ENCODE results near the gene JRKL. TPM values are rescaled to one million over a fixed set of nuclear protein-coding genes. Genes with fewer than 3 reads are reported as not detected.

The JRKL gene
- total and polyA plus RNA-seq, 5 donors from 2014 or later: 2.1 to 5.3 (median 3.4) TPM

DNA sequence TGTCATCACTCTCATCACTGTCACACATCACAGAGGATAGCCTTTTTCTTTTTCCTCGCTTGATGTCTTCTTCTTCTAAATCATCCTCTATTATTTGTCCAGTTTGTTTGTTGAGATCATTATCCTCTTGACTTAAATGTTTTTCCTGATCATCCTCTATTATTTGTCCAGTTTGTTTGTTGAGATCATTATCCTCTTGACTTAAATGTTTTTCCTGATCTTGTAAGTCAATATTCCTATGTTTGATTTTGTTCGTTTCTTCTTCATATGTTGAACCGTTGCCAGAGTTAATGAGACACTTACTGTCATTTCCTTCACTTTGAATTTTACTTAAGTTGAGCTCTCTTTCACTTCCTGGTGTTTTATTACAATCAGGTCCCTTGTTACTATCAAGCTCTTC lies 5.7 kb upstream of the JRKL start:
- Mint-ChIP-seq H3K4me3 (peak overlapping the region in 3 of 4 donors; percentile 7 to 33 (median 18)), H3K4me1 (peaks cover 41 to 49% (median 45%) of the 10 kb centered on the region in 4 donors), H3K27me3 (no peaks in the 10 kb centered on the region), H3K27ac (peak overlapping the region in 2 of 3 donors; percentile 3 to 13), H3K36me3 (peaks cover 22% of the 10 kb centered on the region), H3K9me3 (peaks cover 0 to 4% (median 0%) of the 10 kb centered on the region in 7 donors)
- Histone ChIP-seq H3K4me1 (ENCODE audit: control insufficient read depth, insufficient read depth, low read length, poor library complexity, severe bottlenecking) (peaks cover 18% of the 10 kb centered on the region), H3K36me3 (ENCODE audit: control insufficient read depth, insufficient read depth, low read length) (peaks cover 30% of the 10 kb centered on the region), H3K9me3 (ENCODE audit: control insufficient read depth in 2 of 2, low read length in 2 of 2) (no peaks in the 10 kb centered on the region), H3K27ac (ENCODE audit: insufficient read depth, low read length, poor library complexity, severe bottlenecking) (no peak overlapping the region), H3K27me3 (ENCODE audit: control insufficient read depth, insufficient read depth, low read length) (no peaks in the 10 kb centered on the region), H3K4me3 (ENCODE audit: low read depth, low read length) (peak overlapping the region; percentile 30)
- no peak for DNase-seq
- peak in 1 of 2 donors; percentile 25 for ATAC-seq (ENCODE audit: low read depth in 2 of 2)

DNA sequence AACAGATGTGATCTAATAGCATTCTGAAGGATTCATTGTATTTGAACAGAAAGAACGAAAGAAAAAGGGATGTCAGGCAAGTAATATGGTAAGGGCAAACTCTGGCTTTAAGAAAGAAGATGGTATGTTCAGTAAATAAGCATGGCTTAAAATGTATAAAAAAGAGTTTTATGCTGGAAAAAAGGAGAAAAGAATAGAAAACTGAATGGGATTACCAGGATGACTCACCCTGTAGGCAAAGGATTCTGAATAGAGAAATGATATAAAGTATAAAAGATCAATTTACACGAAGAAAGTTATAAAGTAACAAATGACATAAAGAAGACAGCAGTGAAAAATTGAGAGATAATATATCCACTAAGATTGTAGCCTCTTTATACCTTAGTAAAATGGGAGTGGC lies 4.6 kb upstream of the JRKL start:
- Histone ChIP-seq H3K27ac (ENCODE audit: insufficient read depth, low read length, poor library complexity, severe bottlenecking) (no peak overlapping the region), H3K4me3 (ENCODE audit: low read depth, low read length) (no peak overlapping the region), H3K4me1 (ENCODE audit: control insufficient read depth, insufficient read depth, low read length, poor library complexity, severe bottlenecking) (peaks cover 24% of the 10 kb centered on the region), H3K9me3 (ENCODE audit: control insufficient read depth in 2 of 2, low read length in 2 of 2) (no peaks in the 10 kb centered on the region), H3K27me3 (ENCODE audit: control insufficient read depth, insufficient read depth, low read length) (no peaks in the 10 kb centered on the region), H3K36me3 (ENCODE audit: control insufficient read depth, insufficient read depth, low read length) (peaks cover 30% of the 10 kb centered on the region)
- Mint-ChIP-seq H3K9me3 (peaks cover 0 to 3% (median 0%) of the 10 kb centered on the region in 7 donors), H3K4me3 (peak overlapping the region in 2 of 4 donors; percentile 6 to 7), H3K27me3 (no peaks in the 10 kb centered on the region), H3K36me3 (peaks cover 16% of the 10 kb centered on the region), H3K27ac (peak overlapping the region in 2 of 3 donors; percentile 7 to 9), H3K4me1 (peaks cover 41 to 51% (median 45%) of the 10 kb centered on the region in 4 donors)
- DNase-seq: no peak
- no peak for ATAC-seq (ENCODE audit: low read depth in 2 of 2)

DNA sequence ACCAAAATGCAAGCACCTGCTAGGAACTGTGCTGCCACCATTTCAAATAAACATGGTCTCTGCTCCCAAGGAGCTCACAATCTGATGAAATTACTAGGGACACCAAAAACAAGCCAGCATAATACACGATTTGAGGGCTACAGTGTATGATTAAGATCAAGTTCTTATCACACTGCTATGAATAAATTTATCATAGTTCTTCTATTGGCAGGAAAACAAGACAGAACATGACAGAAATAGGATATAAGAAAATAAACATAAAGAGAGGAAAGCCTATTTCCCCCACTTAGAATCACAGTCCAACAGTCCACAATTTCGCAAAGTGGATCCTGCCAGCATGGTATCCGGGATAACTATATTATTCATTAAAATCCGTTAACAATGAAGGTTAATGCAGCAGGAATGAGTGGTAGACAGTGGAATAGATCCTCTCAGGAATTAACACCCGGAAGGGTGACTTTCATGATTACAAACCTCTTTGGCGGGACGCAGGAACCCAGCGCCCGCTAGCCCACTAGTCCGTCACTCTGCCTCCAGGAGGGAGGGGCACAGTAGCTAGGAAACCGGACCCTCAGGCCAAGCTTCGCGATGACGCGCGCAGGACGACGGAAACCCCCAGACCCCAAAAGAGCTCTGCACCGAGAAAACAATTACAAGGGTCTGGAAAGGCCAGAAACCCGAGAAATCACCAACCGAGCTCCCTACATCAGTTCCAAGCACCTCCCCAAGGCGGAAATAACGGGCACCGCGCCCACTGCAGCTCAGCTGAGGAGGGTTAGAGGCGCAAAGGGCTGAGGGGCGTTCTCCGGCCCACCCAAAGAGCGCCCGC lies 708 bp upstream of the JRKL start:
- Histone ChIP-seq H3K4me3 (ENCODE audit: low read depth, low read length) (peak overlapping the region; percentile 94), H3K27me3 (ENCODE audit: control insufficient read depth, insufficient read depth, low read length) (no peaks in the 10 kb centered on the region), H3K4me1 (ENCODE audit: control insufficient read depth, insufficient read depth, low read length, poor library complexity, severe bottlenecking) (peaks cover 30% of the 10 kb centered on the region), H3K36me3 (ENCODE audit: control insufficient read depth, insufficient read depth, low read length) (peaks cover 7% of the 10 kb centered on the region), H3K27ac (ENCODE audit: insufficient read depth, low read length, poor library complexity, severe bottlenecking) (peak overlapping the region; percentile 84), H3K9me3 (ENCODE audit: control insufficient read depth in 2 of 2, low read length in 2 of 2) (no peaks in the 10 kb centered on the region)
- ATAC-seq (ENCODE audit: low read depth in 2 of 2): peak; percentile 55 to 57
- H3K27me3 Mint-ChIP-seq: no peaks in the 10 kb centered on the region
- no peak for DNase-seq
- peak overlapping the region; percentile 87 to 97 (median 87) for H3K27ac Mint-ChIP-seq
- H3K36me3 Mint-ChIP-seq: peaks cover 11% of the 10 kb centered on the region
- H3K4me3 Mint-ChIP-seq: peak overlapping the region; percentile 93 to 98 (median 96)
- peaks cover 43 to 64% (median 53%) of the 10 kb centered on the region in 4 donors for H3K4me1 Mint-ChIP-seq
- H3K9me3 Mint-ChIP-seq: peaks cover 0 to 2% (median 0%) of the 10 kb centered on the region in 7 donors

GRCh38 chr11:96390488-96390792 lies 627 bp downstream of the JRKL start:
- no peaks in the 10 kb centered on the region for H3K36me3 ChIP-seq (ENCODE audit: control insufficient read depth, insufficient read depth, low read length)
- H3K4me1 ChIP-seq (ENCODE audit: control insufficient read depth, insufficient read depth, low read length, poor library complexity, severe bottlenecking): peaks cover 30% of the 10 kb centered on the region
- H3K27ac ChIP-seq (ENCODE audit: insufficient read depth, low read length, poor library complexity, severe bottlenecking): peak overlapping the region; percentile 84
- DNase-seq (no peak), ATAC-seq (ENCODE audit: low read depth in 2 of 2) (no peak)
- Mint-ChIP-seq H3K27me3 (no peaks in the 10 kb centered on the region), H3K27ac (peak overlapping the region; percentile 87 to 97 (median 95)), H3K4me1 (peaks cover 34 to 52% (median 42%) of the 10 kb centered on the region in 4 donors), H3K9me3 (no peaks in the 10 kb centered on the region), H3K4me3 (peak overlapping the region; percentile 93 to 98 (median 96)), H3K36me3 (peaks cover 7% of the 10 kb centered on the region)
- no peaks in the 10 kb centered on the region for H3K9me3 ChIP-seq (ENCODE audit: control insufficient read depth in 2 of 2, low read length in 2 of 2)
- peak overlapping the region; percentile 86 for H3K4me3 ChIP-seq (ENCODE audit: low read depth, low read length)
- H3K27me3 ChIP-seq (ENCODE audit: control insufficient read depth, insufficient read depth, low read length): no peaks in the 10 kb centered on the region

GRCh38 chr11:96391698-96392307 lies 2.0 kb downstream of the JRKL start:
- no peaks in the 10 kb centered on the region for H3K36me3 ChIP-seq (ENCODE audit: control insufficient read depth, insufficient read depth, low read length)
- H3K9me3 Mint-ChIP-seq: no peaks in the 10 kb centered on the region
- peak overlapping the region in 1 of 3 donors; percentile 38 for H3K27ac Mint-ChIP-seq
- H3K4me3 ChIP-seq (ENCODE audit: low read depth, low read length): no peak overlapping the region
- peaks cover 7% of the 10 kb centered on the region for H3K36me3 Mint-ChIP-seq
- H3K27me3 Mint-ChIP-seq: no peaks in the 10 kb centered on the region
- peak overlapping the region in 3 of 4 donors; percentile 4 to 93 (median 60) for H3K4me3 Mint-ChIP-seq
- no peaks in the 10 kb centered on the region for H3K9me3 ChIP-seq (ENCODE audit: control insufficient read depth in 2 of 2, low read length in 2 of 2)
- DNase-seq (no peak), ATAC-seq (ENCODE audit: low read depth in 2 of 2) (no peak)
- H3K4me1 Mint-ChIP-seq: peaks cover 31 to 44% (median 41%) of the 10 kb centered on the region in 4 donors
- H3K4me1 ChIP-seq (ENCODE audit: control insufficient read depth, insufficient read depth, low read length, poor library complexity, severe bottlenecking): peaks cover 30% of the 10 kb centered on the region
- no peaks in the 10 kb centered on the region for H3K27me3 ChIP-seq (ENCODE audit: control insufficient read depth, insufficient read depth, low read length)
- H3K27ac ChIP-seq (ENCODE audit: insufficient read depth, low read length, poor library complexity, severe bottlenecking): no peak overlapping the region

- DNase-seq (peak in 2 of 3 donors; percentile 45 to 49), ATAC-seq (ENCODE audit: low read depth in 2 of 2) (no peak)
- Histone ChIP-seq H3K9me3 (ENCODE audit: control insufficient read depth in 2 of 2, low read length in 2 of 2) (no peaks in the 10 kb centered on the region), H3K4me1 (ENCODE audit: control insufficient read depth, insufficient read depth, low read length, poor library complexity, severe bottlenecking) (peaks cover 16% of the 10 kb centered on the region), H3K27ac (ENCODE audit: insufficient read depth, low read length, poor library complexity, severe bottlenecking) (no peak overlapping the region), H3K4me3 (ENCODE audit: low read depth, low read length) (no peak overlapping the region), H3K36me3 (ENCODE audit: control insufficient read depth, insufficient read depth, low read length) (no peaks in the 10 kb centered on the region), H3K27me3 (ENCODE audit: control insufficient read depth, insufficient read depth, low read length) (no peaks in the 10 kb centered on the region)
- Mint-ChIP-seq H3K4me3 (peak overlapping the region in 1 of 4 donors; percentile 65), H3K9me3 (no peaks in the 10 kb centered on the region), H3K27me3 (no peaks in the 10 kb centered on the region), H3K36me3 (peaks cover 7% of the 10 kb centered on the region), H3K4me1 (peaks cover 15 to 25% (median 21%) of the 10 kb centered on the region in 4 donors), H3K27ac (no peak overlapping the region)
Observed at GRCh38 chr11:96393753-96394348, 4.0 kb downstream of the JRKL start.

DNA sequence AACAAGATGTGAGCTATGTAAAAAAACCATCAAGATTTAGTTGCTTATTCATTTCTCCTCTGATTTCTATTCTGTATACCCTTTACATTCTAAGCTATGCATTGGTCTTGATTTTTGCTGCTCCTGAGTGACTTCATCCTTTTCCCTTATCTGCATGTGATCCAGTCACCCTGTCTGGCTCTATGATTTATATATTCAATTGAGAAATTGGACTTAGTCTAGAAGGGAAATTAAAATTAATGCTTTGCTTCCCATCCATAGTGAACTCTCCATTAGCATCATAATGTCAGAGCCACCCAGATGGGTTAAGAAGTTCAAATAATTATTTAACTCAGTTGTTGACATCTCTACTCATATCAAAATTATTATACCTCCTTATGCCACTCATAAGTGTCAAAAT lies 5.0 kb downstream of the JRKL start:
- ATAC-seq (ENCODE audit: low read depth in 2 of 2) (no peak), DNase-seq (no peak)
- Mint-ChIP-seq H3K27me3 (no peaks in the 10 kb centered on the region), H3K36me3 (peaks cover 7% of the 10 kb centered on the region), H3K4me1 (peaks cover 14 to 22% (median 20%) of the 10 kb centered on the region in 4 donors), H3K27ac (no peak overlapping the region), H3K9me3 (no peaks in the 10 kb centered on the region), H3K4me3 (peak overlapping the region in 1 of 4 donors; percentile 60)
- peaks cover 8% of the 10 kb centered on the region for H3K4me1 ChIP-seq (ENCODE audit: control insufficient read depth, insufficient read depth, low read length, poor library complexity, severe bottlenecking)
- no peaks in the 10 kb centered on the region for H3K27me3 ChIP-seq (ENCODE audit: control insufficient read depth, insufficient read depth, low read length)
- H3K4me3 ChIP-seq (ENCODE audit: low read depth, low read length): no peak overlapping the region
- H3K9me3 ChIP-seq (ENCODE audit: control insufficient read depth in 2 of 2, low read length in 2 of 2): no peaks in the 10 kb centered on the region
- H3K27ac ChIP-seq (ENCODE audit: insufficient read depth, low read length, poor library complexity, severe bottlenecking): no peak overlapping the region
- no peaks in the 10 kb centered on the region for H3K36me3 ChIP-seq (ENCODE audit: control insufficient read depth, insufficient read depth, low read length)
